KOPT-K1 (cell line): Measurements from ENCODE around the gene SLIT3.
"Not testable (repeated sequence)": the region's sequence is repeated elsewhere in the genome, so short reads cannot be mapped to it uniquely, and the experiment has no call there.

Experiments
- H3K27ac ChIP-seq: fragments of 200-600 bp; sonication (generic); 2 replicates; pipeline ENCODE4 v1.5.1; 2016; ENCODE audit warnings: antibody characterized with exemption, mild to moderate bottlenecking, low read depth, low read length; ENCODE audit not compliant: poor library complexity, severe bottlenecking
- H3K36me3 ChIP-seq: fragments of 200-600 bp; sonication (generic); 2 replicates; pipeline ENCODE4 v1.5.1; 2017; ENCODE audit warnings: antibody characterized with exemption, mild to moderate bottlenecking, low read length, moderate library complexity; ENCODE audit not compliant: insufficient read depth
- H3K9me3 ChIP-seq: fragments of 200-600 bp; sonication (generic); 2 replicates; pipeline ENCODE4 v1.5.1; 2017; ENCODE audit warnings: antibody characterized with exemption, low read length, mild to moderate bottlenecking; ENCODE audit not compliant: insufficient read depth, poor library complexity, severe bottlenecking

Gene SLIT3

DNA sequence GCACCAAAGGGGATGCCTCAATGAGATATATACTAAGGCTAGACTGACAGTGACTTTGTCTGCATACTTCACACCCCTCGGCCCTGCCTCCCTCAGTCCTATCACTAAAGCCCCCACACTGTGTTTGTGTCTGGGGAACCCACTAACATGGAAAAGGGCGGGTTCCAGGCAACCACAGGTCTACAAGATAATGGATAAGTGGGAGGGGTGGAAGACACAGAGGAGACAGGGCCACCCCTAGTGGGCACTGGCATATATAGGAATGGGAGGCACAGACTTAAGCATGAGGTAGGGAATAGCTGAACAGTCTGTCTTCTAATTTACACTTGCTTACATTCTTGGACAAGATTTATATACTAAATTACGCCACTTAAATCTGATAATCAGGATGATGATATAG is 74.0 kb downstream of the SLIT3 start:
- Histone ChIP-seq H3K27ac (no peak overlapping the region), H3K36me3 (no peaks in the 10 kb centered on the region), H3K9me3 (no peaks in the 10 kb centered on the region)

GRCh38 chr5:169225830-169226356 is 75.0 kb downstream of the SLIT3 start:
- H3K27ac ChIP-seq, result no peak overlapping the region
- H3K36me3 ChIP-seq, result no peaks in the 10 kb centered on the region
- H3K9me3 ChIP-seq, result no peaks in the 10 kb centered on the region

- no peak overlapping the region for H3K27ac ChIP-seq
- H3K9me3 ChIP-seq, result no peaks in the 10 kb centered on the region
- no peaks in the 10 kb centered on the region for H3K36me3 ChIP-seq
Measured at GRCh38 chr5:169223595-169223953, 77.4 kb downstream of the SLIT3 start.

- no peak overlapping the region for H3K27ac ChIP-seq
- no peaks in the 10 kb centered on the region for H3K36me3 ChIP-seq
- no peaks in the 10 kb centered on the region for H3K9me3 ChIP-seq
Measured at GRCh38 chr5:169222934-169223594, 77.9 kb downstream of the SLIT3 start.

GRCh38 chr5:169221519-169221918 is 79.4 kb downstream of the SLIT3 start:
- Histone ChIP-seq H3K9me3 (no peaks in the 10 kb centered on the region), H3K27ac (no peak overlapping the region), H3K36me3 (no peaks in the 10 kb centered on the region)

DNA sequence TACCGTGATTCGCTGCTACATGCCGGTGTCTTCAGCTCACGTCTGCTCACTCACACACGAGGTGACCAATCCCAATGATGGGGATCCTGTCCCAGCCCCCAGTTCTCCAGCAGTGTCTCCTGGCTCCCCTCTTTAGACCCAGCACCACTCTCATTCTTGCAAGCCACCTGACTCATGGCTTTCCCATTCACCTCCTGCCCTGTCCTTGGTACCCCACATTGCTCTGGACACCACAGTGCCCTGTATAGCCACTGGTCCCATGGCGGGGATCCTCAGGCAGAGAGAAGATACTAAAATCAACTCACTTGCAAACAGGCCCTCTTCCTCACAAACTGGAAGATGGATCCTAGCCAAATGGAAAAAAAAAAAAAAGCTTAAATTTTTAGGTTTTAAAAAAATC is 81.0 kb downstream of the SLIT3 start:
- H3K36me3 ChIP-seq, result no peaks in the 10 kb centered on the region
- no peak overlapping the region for H3K27ac ChIP-seq
- H3K9me3 ChIP-seq, result no peaks in the 10 kb centered on the region

GRCh38 chr5:169219351-169219750 is 81.6 kb downstream of the SLIT3 start:
- H3K36me3 ChIP-seq, result no peaks in the 10 kb centered on the region
- no peak overlapping the region for H3K27ac ChIP-seq
- no peaks in the 10 kb centered on the region for H3K9me3 ChIP-seq

GRCh38 chr5:169218861-169219260 is 82.1 kb downstream of the SLIT3 start:
- H3K36me3 ChIP-seq, result no peaks in the 10 kb centered on the region
- no peaks in the 10 kb centered on the region for H3K9me3 ChIP-seq
- no peak overlapping the region for H3K27ac ChIP-seq

DNA sequence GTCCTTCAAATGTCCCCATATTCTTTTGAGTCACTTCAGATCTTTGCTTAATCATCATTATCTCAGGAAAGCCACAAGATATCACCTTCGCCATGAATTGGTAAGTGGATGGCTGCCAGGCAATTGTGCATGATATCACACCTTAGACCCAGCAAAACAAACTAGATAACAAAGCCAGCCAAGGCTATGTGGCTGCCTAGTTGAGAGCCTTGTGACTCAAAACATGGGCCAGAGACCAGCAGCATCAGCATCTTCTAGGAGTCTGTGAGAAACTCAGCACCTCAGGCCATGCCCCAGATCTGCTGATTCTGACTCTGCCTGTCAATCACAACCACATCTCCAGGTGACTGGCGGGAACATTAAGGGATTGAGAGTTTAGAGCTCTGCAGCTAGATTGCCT is 82.8 kb downstream of the SLIT3 start:
- Histone ChIP-seq H3K9me3 (no peaks in the 10 kb centered on the region), H3K27ac (no peak overlapping the region), H3K36me3 (no peaks in the 10 kb centered on the region)

DNA sequence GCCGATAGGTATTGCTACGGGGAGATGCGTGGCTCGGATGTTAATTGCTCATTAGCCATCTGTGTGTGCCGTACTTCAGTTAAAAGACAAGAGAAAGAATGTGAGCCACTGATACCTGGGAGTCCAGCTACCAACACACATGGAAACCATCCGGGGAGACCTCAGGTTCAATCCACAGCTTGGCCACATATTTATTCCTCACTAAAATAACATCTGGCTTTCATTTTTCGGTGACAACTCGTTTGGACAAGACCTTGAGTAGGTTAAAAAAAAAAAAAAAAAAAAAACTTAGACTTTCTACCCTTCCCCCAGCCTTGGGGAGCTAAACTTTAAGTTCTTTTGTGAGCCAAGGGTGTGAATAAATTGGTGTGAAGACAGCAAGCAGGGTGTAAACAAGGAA is 84.1 kb downstream of the SLIT3 start:
- H3K27ac ChIP-seq, result no peak overlapping the region
- no peaks in the 10 kb centered on the region for H3K9me3 ChIP-seq
- H3K36me3 ChIP-seq, result no peaks in the 10 kb centered on the region

- Histone ChIP-seq H3K9me3 (no peaks in the 10 kb centered on the region), H3K27ac (no peak overlapping the region), H3K36me3 (no peaks in the 10 kb centered on the region)
Measured at GRCh38 chr5:169213479-169213878, 87.5 kb downstream of the SLIT3 start.

DNA sequence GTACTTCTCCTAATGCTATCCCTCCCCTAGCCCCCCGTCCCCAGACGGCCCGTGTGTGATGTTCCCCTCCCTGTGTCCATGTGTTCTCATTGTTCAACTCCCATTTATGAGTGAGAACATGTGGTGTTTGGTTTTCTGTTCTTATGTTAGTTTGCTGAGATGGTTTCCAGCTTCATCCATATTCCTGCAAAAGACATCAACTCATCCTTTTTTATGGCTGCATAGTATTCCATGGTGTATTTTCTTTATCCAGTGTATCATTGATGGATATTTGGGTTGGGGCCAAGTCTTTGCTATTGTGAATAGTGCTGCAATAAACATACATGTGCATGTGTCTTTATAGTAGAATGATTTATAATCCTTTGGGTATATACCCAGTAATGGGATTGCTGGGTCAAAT is 89.2 kb downstream of the SLIT3 start:
- H3K9me3 ChIP-seq, H3K36me3 ChIP-seq, H3K27ac ChIP-seq: not testable (repeated sequence)

- no peaks in the 10 kb centered on the region for H3K36me3 ChIP-seq
- H3K27ac ChIP-seq, result no peak overlapping the region
- H3K9me3 ChIP-seq, result no peaks in the 10 kb centered on the region
Measured at GRCh38 chr5:169204788-169205400, 96.0 kb downstream of the SLIT3 start.

- H3K9me3 ChIP-seq, result no peaks in the 10 kb centered on the region
- H3K27ac ChIP-seq, result no peak overlapping the region
- H3K36me3 ChIP-seq, result no peaks in the 10 kb centered on the region
Measured at GRCh38 chr5:169202969-169203368, 98.0 kb downstream of the SLIT3 start.

DNA sequence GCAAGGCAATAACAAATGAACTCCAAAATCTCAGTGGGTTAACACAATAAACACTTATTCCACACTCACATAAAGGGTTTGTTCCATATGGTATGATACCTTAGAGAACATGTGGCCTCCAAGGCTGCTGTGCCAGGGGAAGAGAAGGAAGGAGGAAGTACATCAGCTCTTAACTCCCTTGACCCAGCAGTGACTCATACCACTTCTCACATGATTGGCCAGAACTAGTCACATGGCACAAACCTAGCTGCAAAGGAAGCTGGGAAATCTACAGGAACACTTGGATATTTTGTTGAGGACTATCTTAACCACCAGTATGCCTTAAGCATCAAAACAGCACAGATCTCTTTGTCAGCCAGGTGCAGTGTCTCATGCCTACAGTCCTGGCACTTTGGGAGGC is 99.3 kb downstream of the SLIT3 start:
- Histone ChIP-seq H3K27ac (no peak overlapping the region), H3K36me3 (no peaks in the 10 kb centered on the region), H3K9me3 (no peaks in the 10 kb centered on the region)

DNA sequence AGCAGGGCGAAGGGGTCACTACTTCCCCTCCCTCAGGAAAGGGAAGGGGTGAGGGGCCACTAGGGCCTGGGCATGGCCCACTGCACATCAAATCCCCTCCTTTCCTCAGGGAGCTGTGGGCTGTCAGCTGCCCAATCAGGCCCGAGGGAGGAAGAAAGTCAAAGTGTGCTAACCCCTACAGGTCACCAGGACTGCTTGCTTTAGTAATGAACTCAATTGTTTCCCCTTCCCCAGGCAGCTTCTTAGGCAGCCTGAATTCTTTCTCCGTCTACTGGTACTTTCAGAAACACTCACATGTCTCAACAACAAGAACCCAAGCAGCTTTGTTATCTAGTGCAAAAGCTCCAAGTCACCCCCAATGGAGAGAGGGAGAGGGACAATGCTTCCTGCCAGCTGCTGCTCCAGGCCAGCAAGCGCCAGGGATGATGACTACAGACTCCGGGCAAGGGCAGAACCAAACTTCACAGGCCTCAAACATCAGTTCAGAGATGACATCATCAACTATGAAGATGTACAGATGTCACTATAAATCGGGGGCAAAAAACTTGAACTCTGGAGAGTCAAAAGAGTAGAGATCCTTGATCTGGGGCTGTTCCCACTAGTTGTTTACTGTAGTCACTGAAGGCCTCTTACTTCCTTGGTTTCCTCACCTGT is 100.7 kb downstream of the SLIT3 start:
- Histone ChIP-seq H3K9me3 (no peaks in the 10 kb centered on the region), H3K27ac (no peak overlapping the region), H3K36me3 (no peaks in the 10 kb centered on the region)
